Hepatocyte (in vitro differentiated cells): ENCODE measurements around the gene MFN2.

Source experiments
- CTCF ChIP-seq: fragments of 200-600 bp; sonication (generic); IDR thresholded peaks from 2 replicates; pipeline ENCODE4 v1.5.1; 2016; ENCODE audit warnings: antibody characterized with exemption, mild to moderate bottlenecking; ENCODE audit not compliant: poor library complexity
- EZH2 ChIP-seq: fragments of 200-600 bp; sonication (generic); IDR thresholded peaks from 2 replicates; pipeline ENCODE4 v1.6.1; 2016; ENCODE audit warnings: antibody characterized with exemption, mild to moderate bottlenecking, borderline replicate concordance

- TF ChIP-seq CTCF (no peak), EZH2 (no peak)
Measured at GRCh38 chr1:12028248-12028647, 48.0 kb downstream of the MFN2 start.
